Measurements from ENCODE around the gene RBM33.

- no peak for TF ChIP-seq SREBF2 (IDR thresholded peaks at IDR 0.05; ENCODE audit: low read length)
- no peak for TF ChIP-seq CHD1 (IDR thresholded peaks at IDR 0.05; ENCODE audit: low read depth, low read length)
- no peak for TF ChIP-seq POLR2A (IDR thresholded peaks at IDR 0.05; ENCODE audit: low read depth, low read length)
- TF ChIP-seq NRF1 (conservative IDR thresholded peaks at IDR 0.05; ENCODE audit: low read depth, low read length) = no peak
- no peak for TF ChIP-seq DPF2 (IDR thresholded peaks at IDR 0.05)
- TF ChIP-seq, protein P1, sequence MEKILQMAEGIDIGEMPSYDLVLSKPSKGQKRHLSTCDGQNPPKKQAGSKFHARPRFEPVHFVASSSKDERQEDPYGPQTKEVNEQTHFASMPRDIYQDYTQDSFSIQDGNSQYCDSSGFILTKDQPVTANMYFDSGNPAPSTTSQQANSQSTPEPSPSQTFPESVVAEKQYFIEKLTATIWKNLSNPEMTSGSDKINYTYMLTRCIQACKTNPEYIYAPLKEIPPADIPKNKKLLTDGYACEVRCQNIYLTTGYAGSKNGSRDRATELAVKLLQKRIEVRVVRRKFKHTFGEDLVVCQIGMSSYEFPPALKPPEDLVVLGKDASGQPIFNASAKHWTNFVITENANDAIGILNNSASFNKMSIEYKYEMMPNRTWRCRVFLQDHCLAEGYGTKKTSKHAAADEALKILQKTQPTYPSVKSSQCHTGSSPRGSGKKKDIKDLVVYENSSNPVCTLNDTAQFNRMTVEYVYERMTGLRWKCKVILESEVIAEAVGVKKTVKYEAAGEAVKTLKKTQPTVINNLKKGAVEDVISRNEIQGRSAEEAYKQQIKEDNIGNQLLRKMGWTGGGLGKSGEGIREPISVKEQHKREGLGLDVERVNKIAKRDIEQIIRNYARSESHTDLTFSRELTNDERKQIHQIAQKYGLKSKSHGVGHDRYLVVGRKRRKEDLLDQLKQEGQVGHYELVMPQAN (conservative IDR thresholded peaks at IDR 0.05) = no peak
- no peak for TF ChIP-seq CHD2 (IDR thresholded peaks at IDR 0.05; ENCODE audit: borderline replicate concordance, low read depth, low read length)
- no peak for TF ChIP-seq TARDBP (IDR thresholded peaks at IDR 0.05; ENCODE audit: borderline replicate concordance)
Measured at GRCh38 chr7:155781433-155781832, 137.0 kb downstream of the RBM33 start.
